DOHH2 (cell line): ENCODE data around the gene SUPT3H.

Experiments
- H3F3A ChIP-seq: fragments of 200-600 bp; sonication (generic), shearing (Covaris generic); 2 replicates; pipeline ENCODE4 v1.6.0; 2016; ENCODE audit warnings: antibody characterized with exemption, mild to moderate bottlenecking; ENCODE audit not compliant: control insufficient read depth, insufficient read depth
- H3K27ac ChIP-seq: fragments of 200-600 bp; sonication (generic); 2 replicates; pipeline ENCODE4 v1.5.1; 2014; ENCODE audit warnings: low read depth, mild to moderate bottlenecking, low read length, moderate library complexity
- H3K27me3 ChIP-seq: fragments of 200-600 bp; sonication (generic); 2 replicates; pipeline ENCODE4 v1.6.1; 2014; ENCODE audit warnings: mild to moderate bottlenecking, low read length, mixed read lengths; ENCODE audit not compliant: control insufficient read depth
- H3K36me3 ChIP-seq: fragments of 200-600 bp; sonication (generic); 2 replicates; pipeline ENCODE4 v1.6.1; 2014; ENCODE audit warnings: mild to moderate bottlenecking, low read length, moderate library complexity, mixed read lengths; ENCODE audit not compliant: control insufficient read depth
- H3K4me1 ChIP-seq: fragments of 200-600 bp; sonication (generic); 2 replicates; pipeline ENCODE4 v1.6.1; 2014; ENCODE audit warnings: mild to moderate bottlenecking, low read length, mixed read lengths; ENCODE audit not compliant: control insufficient read depth
- H3K4me2 ChIP-seq: fragments of 200-600 bp; sonication (generic); 2 replicates; pipeline ENCODE4 v1.6.0; 2014; ENCODE audit warnings: mild to moderate bottlenecking, low read length, moderate library complexity
- H3K4me3 ChIP-seq: fragments of 200-600 bp; sonication (generic); 2 replicates; pipeline ENCODE4 v1.5.1; 2014; ENCODE audit warnings: mild to moderate bottlenecking, low read length, mixed read lengths
- H3K79me2 ChIP-seq: fragments of 200-600 bp; sonication (generic); 2 replicates; pipeline ENCODE4 v1.6.1; 2014; ENCODE audit warnings: mild to moderate bottlenecking, low read length, mixed read lengths; ENCODE audit not compliant: control insufficient read depth
- H3K9me2 ChIP-seq: fragments of 200-600 bp; sonication (generic); replicated peaks from 2 replicates; pipeline ENCODE4 v1.6.1; 2014; ENCODE audit warnings: mild to moderate bottlenecking, low read length, mixed read lengths; ENCODE audit not compliant: control insufficient read depth
- H3K9me3 ChIP-seq: fragments of 200-600 bp; sonication (generic); 2 replicates; pipeline ENCODE4 v1.6.1; 2014; ENCODE audit warnings: antibody characterized with exemption, low read length, mixed read lengths; ENCODE audit not compliant: control insufficient read depth, insufficient read depth
- H4K20me1 ChIP-seq: fragments of 200-600 bp; sonication (generic); 2 replicates; pipeline ENCODE4 v1.6.0; 2014; ENCODE audit warnings: low read depth, mild to moderate bottlenecking, antibody characterized with exemption, low read length, moderate library complexity; ENCODE audit not compliant: control insufficient read depth, insufficient read depth
- EZH2phosphoT487 ChIP-seq: fragments of 200-600 bp; sonication (generic); IDR thresholded peaks from 2 replicates; pipeline ENCODE4 v1.6.1; 2017; ENCODE audit warnings: borderline replicate concordance, mild to moderate bottlenecking, antibody characterized with exemption, low read length, moderate library complexity, mixed read lengths
- TF ChIP-seq, protein P1 (sequence below): fragments of 200-600 bp; sonication (generic); IDR thresholded peaks from one replicate; pipeline ENCODE4 v1.5.1; 2014; ENCODE audit warnings: antibody characterized with exemption, mild to moderate bottlenecking, low read depth, low read length; ENCODE audit not compliant: poor library complexity, severe bottlenecking

The SUPT3H gene

DNA sequence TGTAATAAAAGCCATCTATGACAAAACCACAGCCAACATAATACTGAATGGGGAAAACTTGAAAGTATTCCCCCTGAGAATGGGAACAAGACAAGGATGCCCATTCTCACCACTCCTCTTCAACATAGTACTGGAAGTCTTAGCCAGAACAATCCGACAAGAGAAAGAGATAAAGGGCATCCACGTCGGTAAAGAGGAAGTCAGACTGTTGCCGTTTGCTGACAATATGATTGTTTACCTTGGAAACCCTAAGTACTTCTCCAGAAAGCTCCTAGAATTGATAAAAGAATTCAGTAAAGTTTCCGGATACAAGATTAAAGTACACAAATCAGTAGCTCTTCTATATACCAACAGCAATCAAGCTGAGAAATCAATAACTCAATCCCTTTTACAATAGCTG is 63.6 kb downstream of the SUPT3H start:
- Histone ChIP-seq H4K20me1 (no peaks in the 10 kb centered on the region), H3K27ac (no peak overlapping the region), H3K79me2 (no peaks in the 10 kb centered on the region), H3K4me3 (no peak overlapping the region), H3K4me1 (peaks cover 7% of the 10 kb centered on the region), H3F3A (no peaks in the 10 kb centered on the region), H3K4me2 (no peak overlapping the region), H3K9me2 (no peaks in the 10 kb centered on the region), H3K27me3 (no peaks in the 10 kb centered on the region), H3K36me3 (no peaks in the 10 kb centered on the region), H3K9me3 (no peaks in the 10 kb centered on the region)
- TF ChIP-seq, protein P1, sequence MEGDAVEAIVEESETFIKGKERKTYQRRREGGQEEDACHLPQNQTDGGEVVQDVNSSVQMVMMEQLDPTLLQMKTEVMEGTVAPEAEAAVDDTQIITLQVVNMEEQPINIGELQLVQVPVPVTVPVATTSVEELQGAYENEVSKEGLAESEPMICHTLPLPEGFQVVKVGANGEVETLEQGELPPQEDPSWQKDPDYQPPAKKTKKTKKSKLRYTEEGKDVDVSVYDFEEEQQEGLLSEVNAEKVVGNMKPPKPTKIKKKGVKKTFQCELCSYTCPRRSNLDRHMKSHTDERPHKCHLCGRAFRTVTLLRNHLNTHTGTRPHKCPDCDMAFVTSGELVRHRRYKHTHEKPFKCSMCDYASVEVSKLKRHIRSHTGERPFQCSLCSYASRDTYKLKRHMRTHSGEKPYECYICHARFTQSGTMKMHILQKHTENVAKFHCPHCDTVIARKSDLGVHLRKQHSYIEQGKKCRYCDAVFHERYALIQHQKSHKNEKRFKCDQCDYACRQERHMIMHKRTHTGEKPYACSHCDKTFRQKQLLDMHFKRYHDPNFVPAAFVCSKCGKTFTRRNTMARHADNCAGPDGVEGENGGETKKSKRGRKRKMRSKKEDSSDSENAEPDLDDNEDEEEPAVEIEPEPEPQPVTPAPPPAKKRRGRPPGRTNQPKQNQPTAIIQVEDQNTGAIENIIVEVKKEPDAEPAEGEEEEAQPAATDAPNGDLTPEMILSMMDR, result no peak
- TF ChIP-seq EZH2phosphoT487, result no peak

DNA sequence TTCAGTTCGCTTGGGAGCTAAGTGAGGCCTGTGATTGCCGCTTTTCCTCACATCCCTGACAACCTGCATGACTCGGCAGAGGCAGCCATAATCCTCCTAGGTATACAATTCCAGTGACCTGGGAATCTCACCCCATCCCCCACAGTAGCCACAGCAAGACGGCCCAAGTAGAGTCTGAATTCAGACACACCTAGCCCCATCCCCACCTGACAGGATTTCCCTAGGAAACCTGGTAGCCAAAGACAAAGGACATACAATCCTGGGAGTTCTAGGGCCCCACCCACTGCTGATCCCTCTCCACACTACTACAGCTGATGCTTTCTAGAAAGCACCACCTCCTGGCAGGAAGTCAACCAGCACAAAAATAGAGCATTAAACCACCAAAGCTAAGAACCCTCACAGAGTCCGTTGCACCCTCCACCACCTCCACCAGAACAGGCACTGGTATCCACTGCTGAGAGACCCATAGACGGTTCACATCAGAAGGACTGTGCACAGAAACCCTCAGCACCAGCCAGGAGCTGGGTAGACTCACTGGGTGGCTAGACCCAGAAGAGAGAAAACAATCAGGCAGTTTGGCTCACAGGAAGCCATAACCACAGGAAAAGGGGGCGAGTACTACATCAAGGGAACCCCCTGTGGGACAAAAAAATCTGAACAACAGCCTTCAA is 67.5 kb downstream of the SUPT3H start:
- H3K9me2 ChIP-seq, result no peaks in the 10 kb centered on the region
- H4K20me1 ChIP-seq, result no peaks in the 10 kb centered on the region
- H3K79me2 ChIP-seq, result no peaks in the 10 kb centered on the region
- H3K9me3 ChIP-seq, result no peaks in the 10 kb centered on the region
- H3K36me3 ChIP-seq, result no peaks in the 10 kb centered on the region
- no peaks in the 10 kb centered on the region for H3K27me3 ChIP-seq
- TF ChIP-seq EZH2phosphoT487, result no peak
- TF ChIP-seq, protein P1, result no peak
- H3K4me1 ChIP-seq, result peaks cover 7% of the 10 kb centered on the region
- no peak overlapping the region for H3K27ac ChIP-seq
- peak overlapping the region; percentile 19; the same call in 1 of the 2 replicates for H3K4me2 ChIP-seq
- H3K4me3 ChIP-seq, result no peak overlapping the region
- no peaks in the 10 kb centered on the region for H3F3A ChIP-seq

DNA sequence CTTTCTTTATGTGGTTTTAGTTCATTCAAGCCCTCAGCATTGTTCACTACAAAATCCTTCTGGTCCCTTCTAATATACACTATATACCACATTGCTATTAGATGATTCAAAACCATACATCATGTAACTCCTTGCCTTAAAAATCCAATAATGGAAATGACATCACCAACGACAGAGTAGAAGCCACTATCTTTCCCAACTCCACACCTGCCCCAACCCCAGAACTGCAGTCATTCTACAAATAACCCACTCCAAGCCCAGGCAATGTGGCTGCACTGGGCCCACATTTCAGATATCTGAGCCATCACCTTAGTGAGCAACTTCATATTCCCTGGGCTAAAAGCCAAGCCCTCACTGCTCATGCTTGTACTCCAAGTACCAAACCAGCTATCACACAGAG is 72.2 kb downstream of the SUPT3H start:
- no peaks in the 10 kb centered on the region for H3K9me2 ChIP-seq
- H3K27me3 ChIP-seq, result no peaks in the 10 kb centered on the region
- no peak overlapping the region for H3K27ac ChIP-seq
- TF ChIP-seq, protein P1, result no peak
- TF ChIP-seq EZH2phosphoT487, result no peak
- no peaks in the 10 kb centered on the region for H3K79me2 ChIP-seq
- no peak overlapping the region for H3K4me2 ChIP-seq
- no peak overlapping the region for H3K4me3 ChIP-seq
- peaks cover 6% of the 10 kb centered on the region for H3K4me1 ChIP-seq
- H3F3A ChIP-seq, result no peaks in the 10 kb centered on the region
- H4K20me1 ChIP-seq, result no peaks in the 10 kb centered on the region
- no peaks in the 10 kb centered on the region for H3K36me3 ChIP-seq
- no peaks in the 10 kb centered on the region for H3K9me3 ChIP-seq
